Small intestine (tissue), 7 donors: Measurements from ENCODE around the gene NFIX. TPM values are rescaled to one million over a fixed set of nuclear protein-coding genes. Genes with fewer than 3 reads are reported as not detected.
A peak's percentile ranks its signal among the peaks of the same experiment; 100 is the strongest.

Experiments used
- DNase-seq, 2 donors: peaks; one replicate each; pipeline versions ENCODE4 v3.0.0 to v3.0.0-alpha.2; 2013
- FAIRE-seq: peaks from 2 replicates; lab custom pipeline; 2012; peaks lifted over from hg19 to GRCh38; lab: Jason Lieb, UNC
- H3K27ac ChIP-seq, 3 donors: one replicate each; pipeline ENCODE4 v1.5.1; 2013; ENCODE audit warnings: low read length in 2 of 3, mild to moderate bottlenecking in 2 of 3, control low read depth in 1 of 3, inconsistent platforms in 1 of 3, low read depth in 1 of 3, moderate library complexity in 1 of 3
- H3K27me3 ChIP-seq, 3 donors: one replicate each; pipeline ENCODE4 v1.6.1; 2013; ENCODE audit warnings: low read length in 3 of 3, inconsistent platforms in 1 of 3; ENCODE audit not compliant: control insufficient read depth in 3 of 3, insufficient read depth in 3 of 3
- H3K36me3 ChIP-seq, 3 donors: one replicate each; pipeline ENCODE4 v1.6.1; 2013; ENCODE audit warnings: low read length in 3 of 3, inconsistent platforms in 1 of 3, low read depth in 1 of 3, mild to moderate bottlenecking in 1 of 3, moderate library complexity in 1 of 3; ENCODE audit not compliant: control insufficient read depth in 3 of 3, insufficient read depth in 2 of 3
- H3K4me1 ChIP-seq, 3 donors: one replicate each; pipeline ENCODE4 v1.6.1; 2013; ENCODE audit warnings: low read length in 2 of 3, inconsistent platforms in 1 of 3, low read depth in 1 of 3, mild to moderate bottlenecking in 1 of 3, moderate library complexity in 1 of 3; ENCODE audit not compliant: control insufficient read depth in 3 of 3, insufficient read depth in 2 of 3
- H3K4me3 ChIP-seq, 3 donors: one replicate each; pipeline ENCODE4 v1.5.1; 2013; ENCODE audit warnings: low read length in 3 of 3, control low read depth in 1 of 3, inconsistent platforms in 1 of 3, low read depth in 1 of 3, mild to moderate bottlenecking in 1 of 3, moderate library complexity in 1 of 3
- H3K9me3 ChIP-seq, 2 donors: one replicate each; pipeline ENCODE4 v1.6.1; 2013; ENCODE audit warnings: low read depth in 1 of 2, low read length in 1 of 2; ENCODE audit not compliant: control insufficient read depth in 2 of 2, insufficient read depth in 1 of 2
- WGBS, 3 donors: extraction: QIAGEN DNeasy Blood & Tissue Kit; methylation state at CpG; one replicate each; pipeline ENCODE4 v1.1.7; 2013; 5-methylcytosine and 5-hydroxymethylcytosine counted together
- polyA plus RNA-seq, 4 donors: library from polyadenylated mRNA; stranded (reverse) in 3 of 4; unstranded in 1 of 4; fragments of 200-250 nt in 3 of 4; fragments of 120-200 nt in 1 of 4; gene quantifications; one replicate each; pipeline versions ENCODE4 v1.2.1 to v1.2.3, GENCODE V29; 2013
- donor health status: healthy with polysubstance abuse.
- donor health status: control.
- donor health status: control.
- donor health status: Bipolar disorder and iron deficiency.
- donor health status: healthy.

The NFIX gene
- polyA plus RNA-seq, 4 donors: 2.9 to 31.4 (median 10.0) TPM

DNA sequence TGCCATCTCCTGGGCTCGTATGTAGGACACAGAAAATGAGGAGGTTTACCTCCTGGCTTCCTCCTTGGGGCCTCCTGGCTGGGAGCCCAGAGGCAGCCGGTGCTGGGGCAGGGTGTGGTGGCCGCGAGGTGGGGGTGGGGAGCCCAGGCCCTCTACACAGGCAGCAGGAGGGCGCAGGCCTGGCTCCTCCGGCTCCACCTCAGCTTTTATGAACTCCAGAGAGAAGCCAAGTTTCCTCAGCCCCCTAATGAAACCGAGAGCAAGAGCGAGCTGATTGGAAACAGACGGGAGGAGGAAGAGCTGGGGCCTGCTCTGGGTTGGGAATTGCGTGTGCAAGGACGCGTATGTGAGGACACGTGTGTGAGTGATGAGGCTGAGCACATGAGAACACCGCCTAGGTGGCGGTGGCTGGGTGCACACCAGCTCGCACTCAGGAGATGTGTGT lies 84.3 kb downstream of the NFIX start:
- WGBS, 3 donors: 13 to 31% (median 29%) methylated on average over 16 of the region's 16 CpGs
- DNase-seq: peak; percentile 75 to 77
- H3K27me3 ChIP-seq: no peaks in the 10 kb centered on the region
- no peaks in the 10 kb centered on the region for H3K9me3 ChIP-seq
- no peak overlapping the region for H3K4me3 ChIP-seq
- peak overlapping the region; percentile 45 to 86 (median 71) for H3K27ac ChIP-seq
- no peak for FAIRE-seq
- H3K36me3 ChIP-seq: peaks cover 0 to 33% (median 0%) of the 10 kb centered on the region in 3 donors
- peaks cover 7 to 34% (median 9%) of the 10 kb centered on the region in 3 donors for H3K4me1 ChIP-seq

DNA sequence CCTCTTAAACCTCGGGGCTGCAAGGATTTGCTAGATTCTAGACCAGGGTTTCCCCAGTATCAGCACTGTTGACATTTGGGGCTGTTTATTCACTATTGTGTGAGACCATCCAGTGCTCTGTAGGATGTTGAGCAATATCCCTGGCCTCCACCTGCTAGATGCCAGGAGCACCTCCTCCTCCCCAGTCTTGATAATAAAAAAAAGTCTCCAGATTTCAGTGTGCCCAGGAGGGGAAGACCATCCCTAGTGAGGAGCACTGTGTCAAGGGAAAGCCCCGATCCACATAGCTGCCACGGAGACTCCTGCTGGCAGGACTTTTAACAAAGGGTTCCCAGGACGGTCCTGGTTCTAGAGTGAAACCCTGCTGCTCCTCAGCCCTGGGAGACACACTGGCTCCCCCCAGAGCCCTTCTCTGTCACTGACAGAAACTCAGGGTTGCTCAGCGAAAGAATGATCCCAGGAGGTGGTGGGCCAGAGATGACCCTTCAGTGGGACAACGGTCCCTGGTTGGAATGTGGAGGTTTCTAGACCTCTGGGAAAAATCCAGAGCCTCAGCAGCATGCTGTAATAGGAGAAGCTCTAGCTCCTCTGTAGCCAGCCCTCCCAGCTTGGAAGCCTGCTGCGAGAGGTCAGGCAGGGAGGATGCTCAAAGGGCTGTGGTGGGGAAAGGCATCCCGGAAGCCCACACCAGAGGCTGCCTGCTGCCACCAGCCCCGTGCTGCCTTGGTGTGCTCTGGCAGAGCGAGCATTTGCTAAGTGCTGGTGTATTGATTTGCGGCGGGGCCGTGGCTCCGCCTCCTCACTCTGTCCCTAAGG lies 87.1 kb downstream of the NFIX start:
- WGBS, 3 donors: 54 to 85% (median 77%) methylated on average over 13 to 14 of the region's 14 CpGs
- no peak overlapping the region for H3K4me3 ChIP-seq

DNA sequence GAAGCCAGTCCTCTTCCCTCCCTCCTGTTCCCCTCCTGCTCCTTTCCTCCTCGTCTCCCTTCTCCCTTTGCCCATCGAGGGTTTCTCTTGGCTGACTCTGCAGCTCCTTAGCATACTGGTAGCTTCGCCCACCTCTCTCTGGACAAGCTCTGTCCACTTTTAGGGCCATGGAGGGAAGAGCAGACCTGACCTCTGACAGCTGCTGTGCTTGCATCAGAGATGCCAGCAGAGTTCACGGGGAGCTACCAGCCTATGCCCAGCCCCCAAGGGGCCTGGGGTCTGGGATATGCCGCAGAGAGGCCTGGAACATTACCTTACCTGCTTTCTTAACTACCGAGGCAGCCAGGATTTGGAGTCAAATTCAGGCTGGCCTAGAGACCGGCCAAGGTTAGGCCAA lies 87.7 kb downstream of the NFIX start:
- 73 to 88% (median 73%) methylated on average over 7 of the region's 7 CpGs for WGBS, 3 donors
- H3K9me3 ChIP-seq: no peaks in the 10 kb centered on the region
- no peak overlapping the region for H3K27ac ChIP-seq
- H3K27me3 ChIP-seq: peaks cover 0 to 28% (median 0%) of the 10 kb centered on the region in 3 donors
- peaks cover 0 to 32% (median 0%) of the 10 kb centered on the region in 3 donors for H3K36me3 ChIP-seq
- DNase-seq (no peak), FAIRE-seq (no peak)
- H3K4me3 ChIP-seq: no peak overlapping the region
- peaks cover 7 to 26% (median 9%) of the 10 kb centered on the region in 3 donors for H3K4me1 ChIP-seq

More for the DNA sequence above, 87.1 kb downstream of the NFIX start:
- Histone ChIP-seq H3K36me3 (peaks cover 0 to 35% (median 0%) of the 10 kb centered on the region in 3 donors), H3K27ac (no peak overlapping the region), H3K9me3 (no peaks in the 10 kb centered on the region), H3K27me3 (peaks cover 0 to 25% (median 0%) of the 10 kb centered on the region in 3 donors), H3K4me1 (peaks cover 7 to 31% (median 9%) of the 10 kb centered on the region in 3 donors)
- FAIRE-seq (no peak), DNase-seq (no peak)

DNA sequence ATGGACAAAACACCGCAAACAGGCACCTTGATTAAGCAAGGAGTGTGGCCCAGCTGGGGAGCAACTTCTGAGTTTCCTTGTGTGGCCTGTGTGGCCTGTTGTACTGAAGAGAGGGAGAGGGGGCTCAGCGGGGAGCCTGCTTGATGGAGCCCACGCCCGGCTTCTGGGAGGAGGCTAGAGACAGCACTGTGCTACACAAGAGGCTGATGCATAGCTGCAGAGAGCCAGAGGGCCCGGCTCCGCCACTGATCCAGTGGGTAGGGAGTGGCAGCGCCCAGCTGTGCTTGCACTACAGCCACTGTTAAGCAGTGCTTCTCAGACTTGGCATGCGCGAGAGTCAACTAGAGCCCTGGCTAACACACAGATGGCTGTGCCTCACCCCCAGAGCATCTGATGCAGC lies 88.4 kb downstream of the NFIX start:
- no peak overlapping the region for H3K4me3 ChIP-seq
- no peak overlapping the region for H3K27ac ChIP-seq
- peaks cover 0 to 28% (median 0%) of the 10 kb centered on the region in 3 donors for H3K27me3 ChIP-seq
- H3K4me1 ChIP-seq: peaks cover 5 to 19% (median 9%) of the 10 kb centered on the region in 3 donors
- 83 to 97% (median 88%) methylated on average over 9 of the region's 9 CpGs for WGBS, 3 donors
- FAIRE-seq (no peak), DNase-seq (no peak)
- H3K9me3 ChIP-seq: no peaks in the 10 kb centered on the region
- H3K36me3 ChIP-seq: peaks cover 0 to 29% (median 0%) of the 10 kb centered on the region in 3 donors

DNA sequence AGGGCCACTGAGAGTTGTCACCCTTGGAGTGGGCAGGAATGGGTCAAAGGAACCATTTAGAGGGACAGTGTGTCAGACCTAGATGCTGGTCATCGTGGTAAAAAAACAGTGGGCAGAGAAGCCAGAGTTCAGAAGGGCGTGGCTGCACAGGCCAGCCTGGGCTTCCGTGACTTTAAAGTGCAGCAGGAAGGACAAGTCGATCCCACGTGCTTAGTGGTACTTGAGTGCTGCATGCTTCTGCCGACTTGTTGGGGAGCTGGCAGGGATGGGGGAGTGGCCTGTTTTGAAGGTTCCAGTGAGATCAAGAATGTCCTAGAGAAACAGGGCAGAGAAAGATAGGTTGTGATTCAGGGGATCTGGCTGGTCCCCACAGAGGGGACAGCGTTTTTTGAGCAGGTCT lies 90.4 kb downstream of the NFIX start:
- WGBS, 3 donors: 35 to 41% (median 38%) methylated on average over 7 of the region's 7 CpGs
- peaks cover 0 to 7% (median 0%) of the 10 kb centered on the region in 3 donors for H3K4me1 ChIP-seq
- no peak for DNase-seq
- H3K4me3 ChIP-seq: no peak overlapping the region
- FAIRE-seq: no peak
- H3K9me3 ChIP-seq: no peaks in the 10 kb centered on the region
- no peak overlapping the region for H3K27ac ChIP-seq
- peaks cover 0 to 28% (median 0%) of the 10 kb centered on the region in 3 donors for H3K27me3 ChIP-seq
- H3K36me3 ChIP-seq: peaks cover 0 to 34% (median 0%) of the 10 kb centered on the region in 3 donors

DNA sequence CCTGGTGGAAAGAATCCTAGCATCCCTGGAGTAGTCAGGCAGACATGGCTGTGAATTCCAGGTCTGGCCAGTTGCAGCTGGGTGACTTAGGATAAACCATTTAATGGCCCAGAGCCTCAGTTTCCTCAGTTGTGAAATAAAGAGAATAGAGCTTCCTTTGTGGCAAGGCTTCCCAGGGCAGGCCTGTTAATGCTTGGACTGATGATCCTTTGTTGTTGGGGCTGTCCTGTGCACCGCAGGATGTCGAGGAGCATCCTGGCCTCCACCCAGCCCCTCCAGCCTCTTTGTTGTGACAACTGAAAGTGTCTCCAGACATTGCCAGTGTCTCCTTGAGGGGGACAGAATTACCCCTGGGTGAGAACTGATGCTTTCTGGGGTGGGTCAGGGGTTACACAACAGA lies 91.1 kb downstream of the NFIX start:
- Histone ChIP-seq H3K4me1 (peaks cover 0 to 11% (median 0%) of the 10 kb centered on the region in 3 donors), H3K27ac (no peak overlapping the region), H3K27me3 (peaks cover 0 to 28% (median 0%) of the 10 kb centered on the region in 3 donors), H3K36me3 (peaks cover 0 to 34% (median 0%) of the 10 kb centered on the region in 3 donors), H3K4me3 (no peak overlapping the region), H3K9me3 (no peaks in the 10 kb centered on the region)
- WGBS, 3 donors: 68 to 86% (median 81%) methylated on average over 2 of the region's 2 CpGs
- FAIRE-seq: no peak
- DNase-seq: no peak

DNA sequence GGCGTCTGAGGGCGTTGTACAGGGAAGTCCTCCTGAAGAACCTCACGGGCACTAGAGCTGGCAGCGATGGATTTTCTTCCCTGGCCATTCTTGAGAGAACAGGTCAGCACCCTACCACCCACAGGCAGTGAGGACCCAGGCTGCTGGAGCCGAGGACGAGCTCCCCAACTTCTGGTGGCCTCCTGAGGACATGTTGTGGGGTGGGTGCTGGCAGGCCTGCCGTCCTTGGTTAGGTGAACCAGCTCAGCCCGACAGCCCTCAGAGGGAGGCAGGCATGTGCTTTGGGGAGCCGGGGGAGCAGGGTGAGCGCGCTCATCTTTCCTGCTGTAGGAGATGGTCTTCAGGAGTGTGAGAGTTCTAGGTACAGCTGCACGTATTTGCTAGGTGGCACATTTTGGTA lies 92.0 kb downstream of the NFIX start:
- DNase-seq (no peak), FAIRE-seq (no peak)
- H3K27me3 ChIP-seq: peaks cover 0 to 37% (median 0%) of the 10 kb centered on the region in 3 donors
- H3K4me1 ChIP-seq: peaks cover 0 to 20% (median 0%) of the 10 kb centered on the region in 3 donors
- no peak overlapping the region for H3K4me3 ChIP-seq
- peaks cover 0 to 28% (median 0%) of the 10 kb centered on the region in 3 donors for H3K36me3 ChIP-seq
- no peaks in the 10 kb centered on the region for H3K9me3 ChIP-seq
- WGBS, 3 donors: 85 to 91% (median 86%) methylated on average over 12 of the region's 12 CpGs
- H3K27ac ChIP-seq: no peak overlapping the region

DNA sequence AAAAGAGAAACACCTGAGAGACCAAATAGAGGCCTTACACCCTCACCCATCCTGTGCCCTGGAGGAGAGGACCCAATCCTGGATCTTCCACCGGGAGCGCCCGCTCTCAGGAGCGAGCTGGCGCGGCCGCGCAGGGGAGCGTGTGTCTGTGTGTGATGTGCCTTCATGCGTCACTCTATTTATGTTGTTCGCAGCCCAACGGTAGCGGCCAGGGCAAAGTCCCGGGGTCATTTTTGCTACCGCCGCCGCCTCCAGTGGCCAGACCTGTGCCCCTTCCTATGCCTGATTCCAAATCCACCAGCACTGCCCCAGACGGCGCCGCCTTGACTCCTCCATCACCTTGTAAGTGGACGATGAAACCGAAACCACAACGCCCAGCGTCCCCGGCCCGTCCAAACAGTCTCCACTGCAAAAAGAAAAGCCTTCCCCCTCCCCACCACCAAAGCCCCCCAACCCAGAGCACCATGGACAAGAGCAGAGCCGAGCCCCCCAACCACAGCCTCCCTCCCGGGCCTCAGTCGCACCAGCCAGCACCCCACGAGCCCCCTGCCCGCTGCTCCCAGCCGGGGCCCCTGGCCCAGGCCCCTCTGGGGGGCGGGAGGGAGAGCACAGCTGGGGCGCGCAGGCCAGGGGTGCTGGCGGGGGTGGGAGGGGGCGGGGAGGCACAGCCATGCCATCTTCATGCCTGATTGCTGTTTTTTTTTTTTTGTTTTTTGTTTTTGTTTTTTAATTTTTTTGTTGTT lies 92.7 kb downstream of the NFIX start:
- H3K4me1 ChIP-seq: peaks cover 0 to 17% (median 0%) of the 10 kb centered on the region in 3 donors
- H3K36me3 ChIP-seq: peaks cover 0 to 28% (median 0%) of the 10 kb centered on the region in 3 donors
- H3K4me3 ChIP-seq: peak overlapping the region in 1 of 3 donors; percentile 25
- peaks cover 0 to 43% (median 0%) of the 10 kb centered on the region in 3 donors for H3K27me3 ChIP-seq
- FAIRE-seq: no peak
- WGBS, 3 donors: 78 to 92% (median 92%) methylated on average over 37 of the region's 37 CpGs
- H3K27ac ChIP-seq: no peak overlapping the region
- DNase-seq: no peak
- H3K9me3 ChIP-seq: no peaks in the 10 kb centered on the region
